GM12801 (cell line): ENCODE data around the gene RIMOC1.

Experiments used
- CTCF ChIP-seq: IDR thresholded peaks from one replicate; pipeline ENCODE4 v1.5.1; 2011; ENCODE audit warnings: control low read depth; ENCODE audit not compliant: insufficient read length; ENCODE audit errors: extremely low read depth

Gene RIMOC1

GRCh38 chr5:41935544-41935943 lies 31.4 kb downstream of the RIMOC1 start:
- no peak for TF ChIP-seq CTCF

GRCh38 chr5:41940641-41941040 lies 36.5 kb downstream of the RIMOC1 start:
- TF ChIP-seq CTCF, result no peak

- no peak for TF ChIP-seq CTCF
These were observed 47.1 kb downstream of the RIMOC1 start for GRCh38 chr5:41951224-41951623.
